GM12878 (cell line): ENCODE measurements around the gene PLEKHA7. TPM values are rescaled to one million over a fixed set of nuclear protein-coding genes. Genes with fewer than 3 reads are reported as not detected.
A peak's percentile ranks its signal among the peaks of the same experiment; 100 is the strongest.
"Not testable (repeated sequence)": the region's sequence is repeated elsewhere in the genome, so short reads cannot be mapped to it uniquely, and the experiment has no call there.

Source experiments
- ATAC-seq: fragments of 200-7000 bp; cut with Tn5 transposase; 3 replicates; pipeline ENCODE4 v1.9.1; 2020; ENCODE audit warnings: mild to moderate bottlenecking, moderate library complexity
- BruUV-seq: library from RNA; stranded (reverse); fragments of 400-500 nt; replicated peaks from 2 replicates; lab custom pipeline; 2021; lab: Mats Ljungman, UMichigan
- CTCF ChIA-PET: fragments of 300-600 bp; sonication (Branson Sonifier 250); formaldehyde crosslinking; extraction: SDS; loops from one replicate; lab custom pipeline; 2021; ENCODE audit warnings: inconsistent platforms; lab: Yijun Ruan, JAX
- POLR2A ChIA-PET: fragments of 350-600 bp; formaldehyde crosslinking; extraction: SDS; loops from one replicate; lab custom pipeline; 2021; ENCODE audit warnings: inconsistent platforms; lab: Charles Lee
- RAD21 ChIA-PET: fragments of 300-600 bp; sonication (Branson Sonifier 250); formaldehyde crosslinking; loops from one replicate; lab custom pipeline; 2023; ENCODE audit warnings: antibody characterized with exemption; ENCODE audit not compliant: unreplicated experiment; lab: Charles Lee
- SMC1A ChIA-PET: fragments of 300-600 bp; sonication (Branson Sonifier 250); formaldehyde crosslinking; loops from one replicate; lab custom pipeline; 2023; ENCODE audit not compliant: unreplicated experiment, uncharacterized antibody; lab: Charles Lee
- DNase-seq: peaks from one replicate; pipeline ENCODE4 v3.0.0-alpha.2; 2011; ENCODE audit warnings: low read depth, low spot score
- FAIRE-seq: peaks from 3 replicates; lab custom pipeline; 2011; peaks lifted over from hg19 to GRCh38; lab: Jason Lieb, UNC
- H2AFZ ChIP-seq: 2 replicates; pipeline ENCODE4 v1.6.0; 2011; ENCODE audit warnings: low read depth, low read length, control low read depth; ENCODE audit not compliant: control insufficient read depth
- H3K27ac ChIP-seq: 2 replicates; pipeline ENCODE4 v1.5.1; 2011; ENCODE audit warnings: control low read depth; ENCODE audit not compliant: control insufficient read depth, insufficient read depth
- H3K27me3 ChIP-seq, 2 experiments: replicated peaks in 1 of 2; 2 replicates each; pipeline versions ENCODE4 v1.6.0 to v1.6.1; 2011; ENCODE audit warnings: low read length in 1 of 2; ENCODE audit not compliant: control insufficient read depth in 2 of 2, insufficient read depth in 2 of 2
- H3K36me3 ChIP-seq, 2 experiments: 2 replicates each; pipeline ENCODE4 v1.5.1; 2011; ENCODE audit warnings: low read length in 1 of 2; ENCODE audit not compliant: control insufficient read depth in 2 of 2, insufficient read depth in 2 of 2
- H3K4me1 ChIP-seq: 2 replicates; pipeline ENCODE4 v1.6.1; 2011; ENCODE audit warnings: mild to moderate bottlenecking, low read length, moderate library complexity, mixed read lengths; ENCODE audit not compliant: control insufficient read depth, insufficient read depth
- H3K4me2 ChIP-seq: 2 replicates; pipeline ENCODE4 v1.6.0; 2011; ENCODE audit warnings: control low read depth; ENCODE audit not compliant: control insufficient read depth, insufficient read depth
- H3K4me3 ChIP-seq: fragments of 200-600 bp; sonication (generic); 2 replicates; pipeline ENCODE4 v1.5.1; 2016
- H3K79me2 ChIP-seq: 2 replicates; pipeline ENCODE4 v1.6.0; 2011; ENCODE audit warnings: low read length; ENCODE audit not compliant: control insufficient read depth, insufficient read depth
- H3K9ac ChIP-seq: 2 replicates; pipeline ENCODE4 v1.8.0; 2011; ENCODE audit warnings: low read length, control low read depth, mixed read lengths; ENCODE audit not compliant: control insufficient read depth, insufficient read depth
- H3K9me3 ChIP-seq: replicated peaks from 3 replicates; pipeline ENCODE4 v1.5.1; 2011; ENCODE audit warnings: mild to moderate bottlenecking, low read length; ENCODE audit not compliant: control insufficient read depth, insufficient read depth
- H4K20me1 ChIP-seq: 2 replicates; pipeline ENCODE4 v1.6.0; 2011; ENCODE audit not compliant: control insufficient read depth, insufficient read depth
- CBX3 ChIP-seq: fragments of 200-600 bp; sonication (generic); IDR thresholded peaks from 2 replicates; pipeline ENCODE4 v1.6.1; 2016; ENCODE audit warnings: low read depth, borderline replicate concordance
- POLR2AphosphoS5 ChIP-seq: IDR thresholded peaks from 2 replicates; pipeline ENCODE4 v1.6.1; 2011; ENCODE audit warnings: mild to moderate bottlenecking, low read length, inconsistent platforms
- SREBF1 ChIP-seq: IDR thresholded peaks from 2 replicates; pipeline ENCODE4 v1.6.1; 2012; ENCODE audit warnings: mild to moderate bottlenecking, low read length
- ZNF207 ChIP-seq: fragments of 450-650 bp; IDR thresholded peaks from 2 replicates; pipeline ENCODE4 v1.6.1; 2014; ENCODE audit warnings: antibody characterized with exemption, mild to moderate bottlenecking, borderline replicate concordance
- ZNF622 ChIP-seq: fragments of 450-650 bp; IDR thresholded peaks from 2 replicates; pipeline ENCODE4 v1.6.1; 2017; ENCODE audit warnings: mild to moderate bottlenecking, inconsistent platforms
- WGBS: methylation state at CpG from one replicate; pipeline ENCODE4 v1.1.6; 2016; ENCODE audit warnings: low lambda C conversion rate; ENCODE audit not compliant: insufficient replicate concordance, insufficient coverage; ENCODE audit errors: missing lambda C conversion rate; 5-methylcytosine and 5-hydroxymethylcytosine counted together
- in situ Hi-C: fragments of 300-500 bp; cut with MboI; formaldehyde crosslinking; loops from 9 replicates; pipeline ENCODE4 v1.14.3; 2018; ENCODE audit warnings: mixed read lengths
- intact Hi-C: fragments of 100-400 bp; cut with micrococcal nuclease; formaldehyde crosslinking; loops from one replicate; pipeline ENCODE4 v1.14.2; 2022; ENCODE audit not compliant: unreplicated experiment
- polyA plus RNA-seq, 11 experiments: library from polyadenylated mRNA; depleted of rRNA in 4 of 11; unstranded in 6 of 11; stranded (reverse) in 5 of 11; fragments of >200 nt; fragmentation: Nextera tagmentation in 4 of 11; fragmentation: Illumina TruSeq in 1 of 11; extraction: Ambion mirVana in 4 of 11; extraction: Trizol in 1 of 11; gene quantifications; 1 replicate in 1 of 11; 2 replicates in 10 of 11; pipeline versions ENCODE4 v1.2.1 to v1.2.3, GENCODE V29; 2011 to 2016; ENCODE audit warnings: inconsistent platforms in 2 of 11, missing spikeins in 2 of 11, low read depth in 1 of 11
- total RNA-seq, 4 experiments: library from RNA; depleted of rRNA in 3 of 4; stranded (reverse); fragments of >200 nt in 3 of 4; fragmentation: Illumina TruSeq in 1 of 4; extraction: Trizol in 1 of 4; gene quantifications; 2 replicates each; pipeline versions ENCODE4 v1.2.1 to v1.2.3, GENCODE V29; 2013 to 2021
- TF ChIP-seq, protein P1 (sequence below): fragments of 450-650 bp; IDR thresholded peaks from 2 replicates; pipeline ENCODE4 v1.6.1; 2017; ENCODE audit warnings: mild to moderate bottlenecking
- TF ChIP-seq, protein P2 (sequence below): fragments of 450-650 bp; IDR thresholded peaks from 2 replicates; pipeline ENCODE4 v1.6.1; 2018; ENCODE audit warnings: borderline replicate concordance, mild to moderate bottlenecking; ENCODE audit not compliant: partially characterized antibody
- TF ChIP-seq, protein P3 (sequence below): fragments of 150-350 bp; IDR thresholded peaks from 2 replicates; pipeline ENCODE4 v1.6.1; 2016; ENCODE audit warnings: low read depth, low read length
- TF ChIP-seq, protein P4 (sequence below): IDR thresholded peaks from 2 replicates; pipeline ENCODE4 v1.6.1; 2011; ENCODE audit warnings: low read depth, mild to moderate bottlenecking, low read length, moderate library complexity, borderline replicate concordance; ENCODE audit errors: extremely low read depth
- TF ChIP-seq, protein P5 (sequence below): fragments of 450-650 bp; IDR thresholded peaks from 2 replicates; pipeline ENCODE4 v1.6.1; 2017; ENCODE audit warnings: mild to moderate bottlenecking, moderate library complexity

PLEKHA7 gene
- total and polyA plus RNA-seq, 10 of the 15 experiments (the other 5 are each of a cell fraction or from before 2014, with no cell fraction given), result 0.45 to 5.3 (median 2.1) TPM

DNA sequence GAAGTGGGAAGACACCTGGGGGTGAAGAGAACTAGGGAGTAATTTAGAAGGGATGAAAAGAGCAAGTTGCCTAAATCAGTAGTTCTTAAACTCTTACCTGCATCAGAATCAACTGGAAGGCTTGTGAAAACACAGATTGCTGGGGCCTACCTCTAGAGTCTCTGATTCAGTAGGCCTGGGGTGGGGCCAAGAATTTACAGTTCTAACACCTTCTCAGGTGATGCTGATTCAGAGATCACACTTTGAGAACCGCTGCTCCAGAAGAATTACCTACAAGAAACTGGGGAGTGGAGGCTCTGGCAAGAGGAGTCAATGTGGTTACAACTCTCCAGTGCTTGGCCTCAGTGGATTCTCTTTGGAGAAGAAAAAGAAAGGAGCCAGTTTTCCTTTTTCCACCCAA lies 147.1 kb downstream of the PLEKHA7 start (continued):
- TF ChIP-seq, protein P1, sequence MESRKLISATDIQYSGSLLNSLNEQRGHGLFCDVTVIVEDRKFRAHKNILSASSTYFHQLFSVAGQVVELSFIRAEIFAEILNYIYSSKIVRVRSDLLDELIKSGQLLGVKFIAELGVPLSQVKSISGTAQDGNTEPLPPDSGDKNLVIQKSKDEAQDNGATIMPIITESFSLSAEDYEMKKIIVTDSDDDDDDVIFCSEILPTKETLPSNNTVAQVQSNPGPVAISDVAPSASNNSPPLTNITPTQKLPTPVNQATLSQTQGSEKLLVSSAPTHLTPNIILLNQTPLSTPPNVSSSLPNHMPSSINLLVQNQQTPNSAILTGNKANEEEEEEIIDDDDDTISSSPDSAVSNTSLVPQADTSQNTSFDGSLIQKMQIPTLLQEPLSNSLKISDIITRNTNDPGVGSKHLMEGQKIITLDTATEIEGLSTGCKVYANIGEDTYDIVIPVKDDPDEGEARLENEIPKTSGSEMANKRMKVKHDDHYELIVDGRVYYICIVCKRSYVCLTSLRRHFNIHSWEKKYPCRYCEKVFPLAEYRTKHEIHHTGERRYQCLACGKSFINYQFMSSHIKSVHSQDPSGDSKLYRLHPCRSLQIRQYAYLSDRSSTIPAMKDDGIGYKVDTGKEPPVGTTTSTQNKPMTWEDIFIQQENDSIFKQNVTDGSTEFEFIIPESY, result no peak
- TF ChIP-seq, protein P2, sequence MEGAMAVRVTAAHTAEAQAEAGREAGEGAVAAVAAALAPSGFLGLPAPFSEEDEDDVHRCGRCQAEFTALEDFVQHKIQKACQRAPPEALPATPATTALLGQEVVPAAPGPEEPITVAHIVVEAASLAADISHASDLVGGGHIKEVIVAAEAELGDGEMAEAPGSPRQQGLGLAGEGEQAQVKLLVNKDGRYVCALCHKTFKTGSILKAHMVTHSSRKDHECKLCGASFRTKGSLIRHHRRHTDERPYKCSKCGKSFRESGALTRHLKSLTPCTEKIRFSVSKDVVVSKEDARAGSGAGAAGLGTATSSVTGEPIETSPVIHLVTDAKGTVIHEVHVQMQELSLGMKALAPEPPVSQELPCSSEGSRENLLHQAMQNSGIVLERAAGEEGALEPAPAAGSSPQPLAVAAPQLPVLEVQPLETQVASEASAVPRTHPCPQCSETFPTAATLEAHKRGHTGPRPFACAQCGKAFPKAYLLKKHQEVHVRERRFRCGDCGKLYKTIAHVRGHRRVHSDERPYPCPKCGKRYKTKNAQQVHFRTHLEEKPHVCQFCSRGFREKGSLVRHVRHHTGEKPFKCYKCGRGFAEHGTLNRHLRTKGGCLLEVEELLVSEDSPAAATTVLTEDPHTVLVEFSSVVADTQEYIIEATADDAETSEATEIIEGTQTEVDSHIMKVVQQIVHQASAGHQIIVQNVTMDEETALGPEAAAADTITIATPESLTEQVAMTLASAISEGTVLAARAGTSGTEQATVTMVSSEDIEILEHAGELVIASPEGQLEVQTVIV, result no peak
- TF ChIP-seq, protein P3, sequence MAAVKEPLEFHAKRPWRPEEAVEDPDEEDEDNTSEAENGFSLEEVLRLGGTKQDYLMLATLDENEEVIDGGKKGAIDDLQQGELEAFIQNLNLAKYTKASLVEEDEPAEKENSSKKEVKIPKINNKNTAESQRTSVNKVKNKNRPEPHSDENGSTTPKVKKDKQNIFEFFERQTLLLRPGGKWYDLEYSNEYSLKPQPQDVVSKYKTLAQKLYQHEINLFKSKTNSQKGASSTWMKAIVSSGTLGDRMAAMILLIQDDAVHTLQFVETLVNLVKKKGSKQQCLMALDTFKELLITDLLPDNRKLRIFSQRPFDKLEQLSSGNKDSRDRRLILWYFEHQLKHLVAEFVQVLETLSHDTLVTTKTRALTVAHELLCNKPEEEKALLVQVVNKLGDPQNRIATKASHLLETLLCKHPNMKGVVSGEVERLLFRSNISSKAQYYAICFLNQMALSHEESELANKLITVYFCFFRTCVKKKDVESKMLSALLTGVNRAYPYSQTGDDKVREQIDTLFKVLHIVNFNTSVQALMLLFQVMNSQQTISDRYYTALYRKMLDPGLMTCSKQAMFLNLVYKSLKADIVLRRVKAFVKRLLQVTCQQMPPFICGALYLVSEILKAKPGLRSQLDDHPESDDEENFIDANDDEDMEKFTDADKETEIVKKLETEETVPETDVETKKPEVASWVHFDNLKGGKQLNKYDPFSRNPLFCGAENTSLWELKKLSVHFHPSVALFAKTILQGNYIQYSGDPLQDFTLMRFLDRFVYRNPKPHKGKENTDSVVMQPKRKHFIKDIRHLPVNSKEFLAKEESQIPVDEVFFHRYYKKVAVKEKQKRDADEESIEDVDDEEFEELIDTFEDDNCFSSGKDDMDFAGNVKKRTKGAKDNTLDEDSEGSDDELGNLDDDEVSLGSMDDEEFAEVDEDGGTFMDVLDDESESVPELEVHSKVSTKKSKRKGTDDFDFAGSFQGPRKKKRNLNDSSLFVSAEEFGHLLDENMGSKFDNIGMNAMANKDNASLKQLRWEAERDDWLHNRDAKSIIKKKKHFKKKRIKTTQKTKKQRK, result no peak
- TF ChIP-seq ZNF207, result no peak
- no peak for TF ChIP-seq POLR2AphosphoS5
- TF ChIP-seq ZNF622, result no peak
- no peak for TF ChIP-seq CBX3
- TF ChIP-seq, protein P4, sequence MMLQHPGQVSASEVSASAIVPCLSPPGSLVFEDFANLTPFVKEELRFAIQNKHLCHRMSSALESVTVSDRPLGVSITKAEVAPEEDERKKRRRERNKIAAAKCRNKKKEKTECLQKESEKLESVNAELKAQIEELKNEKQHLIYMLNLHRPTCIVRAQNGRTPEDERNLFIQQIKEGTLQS, result no peak
- TF ChIP-seq, protein P5, sequence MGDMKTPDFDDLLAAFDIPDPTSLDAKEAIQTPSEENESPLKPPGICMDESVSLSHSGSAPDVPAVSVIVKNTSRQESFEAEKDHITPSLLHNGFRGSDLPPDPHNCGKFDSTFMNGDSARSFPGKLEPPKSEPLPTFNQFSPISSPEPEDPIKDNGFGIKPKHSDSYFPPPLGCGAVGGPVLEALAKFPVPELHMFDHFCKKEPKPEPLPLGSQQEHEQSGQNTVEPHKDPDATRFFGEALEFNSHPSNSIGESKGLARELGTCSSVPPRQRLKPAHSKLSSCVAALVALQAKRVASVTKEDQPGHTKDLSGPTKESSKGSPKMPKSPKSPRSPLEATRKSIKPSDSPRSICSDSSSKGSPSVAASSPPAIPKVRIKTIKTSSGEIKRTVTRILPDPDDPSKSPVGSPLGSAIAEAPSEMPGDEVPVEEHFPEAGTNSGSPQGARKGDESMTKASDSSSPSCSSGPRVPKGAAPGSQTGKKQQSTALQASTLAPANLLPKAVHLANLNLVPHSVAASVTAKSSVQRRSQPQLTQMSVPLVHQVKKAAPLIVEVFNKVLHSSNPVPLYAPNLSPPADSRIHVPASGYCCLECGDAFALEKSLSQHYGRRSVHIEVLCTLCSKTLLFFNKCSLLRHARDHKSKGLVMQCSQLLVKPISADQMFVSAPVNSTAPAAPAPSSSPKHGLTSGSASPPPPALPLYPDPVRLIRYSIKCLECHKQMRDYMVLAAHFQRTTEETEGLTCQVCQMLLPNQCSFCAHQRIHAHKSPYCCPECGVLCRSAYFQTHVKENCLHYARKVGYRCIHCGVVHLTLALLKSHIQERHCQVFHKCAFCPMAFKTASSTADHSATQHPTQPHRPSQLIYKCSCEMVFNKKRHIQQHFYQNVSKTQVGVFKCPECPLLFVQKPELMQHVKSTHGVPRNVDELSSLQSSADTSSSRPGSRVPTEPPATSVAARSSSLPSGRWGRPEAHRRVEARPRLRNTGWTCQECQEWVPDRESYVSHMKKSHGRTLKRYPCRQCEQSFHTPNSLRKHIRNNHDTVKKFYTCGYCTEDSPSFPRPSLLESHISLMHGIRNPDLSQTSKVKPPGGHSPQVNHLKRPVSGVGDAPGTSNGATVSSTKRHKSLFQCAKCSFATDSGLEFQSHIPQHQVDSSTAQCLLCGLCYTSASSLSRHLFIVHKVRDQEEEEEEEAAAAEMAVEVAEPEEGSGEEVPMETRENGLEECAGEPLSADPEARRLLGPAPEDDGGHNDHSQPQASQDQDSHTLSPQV, result no peak
- no peak for TF ChIP-seq SREBF1

DNA sequence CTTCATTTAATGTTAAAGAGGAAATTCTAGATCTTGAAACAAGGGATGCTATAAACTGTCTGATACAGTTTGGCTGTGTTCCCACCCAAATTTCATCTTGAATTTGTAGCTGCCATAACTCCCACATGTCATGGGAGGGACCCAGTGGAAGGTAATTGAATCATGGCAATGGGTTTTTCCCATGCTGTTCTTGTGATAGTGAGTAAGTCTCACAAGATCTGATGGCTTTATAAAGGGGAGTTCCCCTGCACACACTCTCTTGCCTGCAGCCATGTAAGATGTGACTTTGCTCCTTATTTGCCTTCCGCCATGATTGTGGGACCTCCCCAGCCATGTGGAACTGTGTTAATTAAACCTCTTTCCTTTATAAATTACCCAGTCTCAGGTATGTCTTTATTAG lies 149.8 kb downstream of the PLEKHA7 start:
- WGBS, result 94% methylated on average over 1 of the region's 1 CpG
- H4K20me1 ChIP-seq, DNase-seq, H3K9ac ChIP-seq, RAD21 ChIA-PET, H3K36me3 ChIP-seq, H3K9me3 ChIP-seq, CTCF ChIA-PET, H3K79me2 ChIP-seq, intact Hi-C loops, H3K27me3 ChIP-seq, H3K4me2 ChIP-seq, in situ Hi-C loops, H3K4me3 ChIP-seq, H3K4me1 ChIP-seq, H2AFZ ChIP-seq, H3K27ac ChIP-seq, ATAC-seq, BruUV-seq: not testable (repeated sequence)
- SMC1A ChIA-PET, result interaction anchor here (1.2 to 1.5 kb wide), 2 partner anchors 11 to 13 kb away, joined by 3 read pairs; no protein-coding TSS in a partner anchor
- peak; percentile 23 for FAIRE-seq
- POLR2A ChIA-PET, result interaction anchor here (1.0 kb wide), 1 partner anchor 11 kb away, joined by 3 read pairs; no protein-coding TSS in a partner anchor
